GM23338 (cell line): ENCODE results near the gene PRR23A. TPM values are rescaled to one million over a fixed set of nuclear protein-coding genes. Genes with fewer than 3 reads are reported as not detected.

Experiments used
- ATAC-seq: fragments of 200-7000 bp; cut with Tn5 transposase; 3 replicates; pipeline ENCODE4 v1.9.1; 2020
- DNase-seq: peaks from one replicate; pipeline ENCODE4 v3.0.0-alpha.2; 2015; ENCODE audit warnings: low spot score
- H2AFZ ChIP-seq: fragments of 200-600 bp; sonication (generic); 2 replicates; pipeline ENCODE4 v1.8.0; 2016; ENCODE audit warnings: antibody characterized with exemption, mild to moderate bottlenecking, moderate library complexity
- H3F3A ChIP-seq: fragments of 200-600 bp; sonication (generic); replicated peaks from 2 replicates; pipeline ENCODE4 v1.8.0; 2017; ENCODE audit warnings: antibody characterized with exemption, mixed run types, low read depth
- H3K27ac ChIP-seq: fragments of 200-600 bp; sonication (generic); 2 replicates; pipeline ENCODE4 v1.6.1; 2016; ENCODE audit warnings: low read depth
- H3K27me3 ChIP-seq: fragments of 200-600 bp; sonication (generic); 2 replicates; pipeline ENCODE4 v1.8.0; 2016; ENCODE audit warnings: mild to moderate bottlenecking, mixed run types, moderate library complexity; ENCODE audit not compliant: insufficient read depth
- H3K36me3 ChIP-seq: fragments of 200-600 bp; sonication (generic); 2 replicates; pipeline ENCODE4 v1.8.0; 2016; ENCODE audit warnings: mild to moderate bottlenecking; ENCODE audit not compliant: insufficient read depth
- H3K4me1 ChIP-seq: fragments of 200-600 bp; sonication (generic); 2 replicates; pipeline ENCODE4 v1.8.0; 2016; ENCODE audit warnings: mild to moderate bottlenecking, moderate library complexity; ENCODE audit not compliant: insufficient read depth
- H3K4me2 ChIP-seq: fragments of 200-600 bp; sonication (generic); 2 replicates; pipeline ENCODE4 v1.7.1; 2017; ENCODE audit warnings: mixed run types
- H3K4me3 ChIP-seq: fragments of 200-600 bp; sonication (generic); 2 replicates; pipeline ENCODE4 v1.6.1; 2016; ENCODE audit warnings: mixed run types
- H3K79me2 ChIP-seq: fragments of 200-600 bp; sonication (generic); replicated peaks from 2 replicates; pipeline ENCODE4 v1.8.0; 2017; ENCODE audit warnings: mild to moderate bottlenecking; ENCODE audit not compliant: insufficient read depth
- H3K9me2 ChIP-seq: fragments of 200-600 bp; sonication (generic); 2 replicates; pipeline ENCODE4 v1.8.0; 2017; ENCODE audit not compliant: insufficient read depth
- H4K20me1 ChIP-seq: fragments of 200-600 bp; sonication (generic); replicated peaks from 2 replicates; pipeline ENCODE4 v1.8.0; 2017; ENCODE audit warnings: mild to moderate bottlenecking; ENCODE audit not compliant: insufficient read depth
- H3K27ac Mint-ChIP-seq: 2 replicates; pipeline ENCODE4 v1.8.0; 2020; ENCODE audit warnings: inconsistent platforms, mild to moderate bottlenecking, moderate library complexity, mixed read lengths
- H3K27me3 Mint-ChIP-seq: 3 replicates; pipeline ENCODE4 v1.8.0; 2022; ENCODE audit warnings: low read depth, mild to moderate bottlenecking, moderate library complexity, mixed read lengths, inconsistent platforms; ENCODE audit not compliant: insufficient read depth, poor library complexity
- H3K36me3 Mint-ChIP-seq: 3 replicates; pipeline ENCODE4 v1.8.0; 2021; ENCODE audit warnings: low read depth, mild to moderate bottlenecking, inconsistent platforms, moderate library complexity, mixed read lengths
- H3K4me1 Mint-ChIP-seq: 3 replicates; pipeline ENCODE4 v1.8.0; 2020; ENCODE audit warnings: mild to moderate bottlenecking, inconsistent platforms, mixed read lengths
- H3K4me3 Mint-ChIP-seq: 3 replicates; pipeline ENCODE4 v1.8.0; 2021; ENCODE audit warnings: moderate library complexity, mild to moderate bottlenecking, inconsistent platforms, mixed read lengths
- H3K9me3 Mint-ChIP-seq: 3 replicates; pipeline ENCODE4 v1.8.0; 2020; ENCODE audit warnings: moderate library complexity, mild to moderate bottlenecking, inconsistent platforms, mixed read lengths
- CTCF ChIP-seq, 2 experiments: fragments of 200-600 bp in 1 of 2; sonication (generic) in 1 of 2; conservative IDR thresholded peaks; 2 replicates each; pipeline versions ENCODE4 v1.5.1 to v1.6.1; 2016 to 2017; ENCODE audit warnings: antibody characterized with exemption in 2 of 2, low read depth in 2 of 2, mild to moderate bottlenecking in 2 of 2, moderate library complexity in 1 of 2
- ETS1 ChIP-seq: IDR thresholded peaks from 2 replicates; pipeline ENCODE4 v1.6.1; 2016; ENCODE audit warnings: antibody characterized with exemption
- EZH2 ChIP-seq: fragments of 200-600 bp; sonication (generic); IDR thresholded peaks from one replicate; pipeline ENCODE4 v1.8.0; 2017; ENCODE audit warnings: antibody characterized with exemption, mild to moderate bottlenecking, low read depth; ENCODE audit not compliant: unreplicated experiment
- JUNB ChIP-seq: IDR thresholded peaks from one replicate; pipeline ENCODE4 v1.6.1; 2016; ENCODE audit warnings: antibody characterized with exemption; ENCODE audit not compliant: unreplicated experiment
- NANOG ChIP-seq: IDR thresholded peaks from 2 replicates; pipeline ENCODE4 v1.6.1; 2016; ENCODE audit warnings: antibody characterized with exemption, borderline replicate concordance
- STAT1 ChIP-seq: IDR thresholded peaks from one replicate; pipeline ENCODE4 v1.6.1; 2016; ENCODE audit warnings: antibody characterized with exemption; ENCODE audit not compliant: unreplicated experiment
- ZNF114 ChIP-seq: fragments of 250-450 bp; sonication (Bioruptor Pico); IDR thresholded peaks from 2 replicates; pipeline ENCODE4 v1.5.0; 2020; ENCODE audit warnings: mild to moderate bottlenecking, moderate library complexity
- ZNF331 ChIP-seq: fragments of 250-450 bp; sonication (Bioruptor Pico); IDR thresholded peaks from 2 replicates; pipeline ENCODE4 v1.5.0; 2020; ENCODE audit warnings: low read depth, mild to moderate bottlenecking, moderate library complexity
- ZNF462 ChIP-seq: fragments of 250-450 bp; sonication (Bioruptor Pico); IDR thresholded peaks from 2 replicates; pipeline ENCODE4 v1.5.0; 2020; ENCODE audit warnings: mild to moderate bottlenecking, moderate library complexity
- polyA plus RNA-seq: library from polyadenylated mRNA; unstranded; fragments of >200 nt; fragmentation: Nextera tagmentation; extraction: Ambion mirVana; gene quantifications from 2 replicates; pipeline ENCODE4 v1.2.1, GENCODE V29; 2016
- total RNA-seq: library from RNA; depleted of rRNA; stranded (reverse); fragments of >200 nt; shearing (Covaris generic); gene quantifications from 2 replicates; pipeline ENCODE4 v1.2.3, GENCODE V29; 2014

PRR23A gene
- total and polyA plus RNA-seq, 2 experiments from 2014 or later: not detected

GRCh38 chr3:138975351-138975750, 30.7 kb downstream of the PRR23A start (continued):
- no peak for TF ChIP-seq CTCF (conservative IDR thresholded peaks at IDR 0.05; ENCODE audit: low read depth in 2 of 2)

- H3F3A ChIP-seq: no peaks in the 10 kb centered on the region
- H3K4me2 ChIP-seq: no peak overlapping the region
- no peaks in the 10 kb centered on the region for H3K36me3 ChIP-seq
- no peaks in the 10 kb centered on the region for H3K79me2 ChIP-seq
- no peak for TF ChIP-seq NANOG
- Mint-ChIP-seq H3K27ac (no peak overlapping the region), H3K9me3 (no peaks in the 10 kb centered on the region; the same call in 2 of the 3 replicates), H3K27me3 (peaks cover 5% of the 10 kb centered on the region), H3K4me3 (no peak overlapping the region), H3K4me1 (no peaks in the 10 kb centered on the region), H3K36me3 (no peaks in the 10 kb centered on the region; the same call in 2 of the 3 replicates)
- no peaks in the 10 kb centered on the region for H4K20me1 ChIP-seq
- H2AFZ ChIP-seq: no peak overlapping the region
- ATAC-seq (no peak), DNase-seq (no peak)
- H3K9me2 ChIP-seq: no peaks in the 10 kb centered on the region
- H3K4me1 ChIP-seq: no peaks in the 10 kb centered on the region
- no peak overlapping the region for H3K27ac ChIP-seq
- H3K4me3 ChIP-seq: no peak overlapping the region
- H3K27me3 ChIP-seq: no peaks in the 10 kb centered on the region
Observed at GRCh38 chr3:138974462-138974861, 31.6 kb downstream of the PRR23A start.

GRCh38 chr3:138972941-138973340, 33.1 kb downstream of the PRR23A start:
- no peaks in the 10 kb centered on the region for H3F3A ChIP-seq
- H4K20me1 ChIP-seq: no peaks in the 10 kb centered on the region
- no peaks in the 10 kb centered on the region for H3K27me3 ChIP-seq
- no peaks in the 10 kb centered on the region for H3K9me2 ChIP-seq
- no peaks in the 10 kb centered on the region for H3K36me3 ChIP-seq
- no peak overlapping the region for H3K4me3 Mint-ChIP-seq
- no peaks in the 10 kb centered on the region for H3K4me1 ChIP-seq
- no peaks in the 10 kb centered on the region; the same call in 2 of the 3 replicates for H3K9me3 Mint-ChIP-seq
- peaks cover 5% of the 10 kb centered on the region for H3K27me3 Mint-ChIP-seq
- DNase-seq (no peak), ATAC-seq (no peak)
- H3K27ac Mint-ChIP-seq: no peak overlapping the region
- H3K27ac ChIP-seq: no peak overlapping the region
- no peaks in the 10 kb centered on the region for H3K79me2 ChIP-seq
- no peak overlapping the region for H3K4me3 ChIP-seq
- H3K4me2 ChIP-seq: no peak overlapping the region
- no peak overlapping the region for H2AFZ ChIP-seq
- no peaks in the 10 kb centered on the region; the same call in 2 of the 3 replicates for H3K36me3 Mint-ChIP-seq
- H3K4me1 Mint-ChIP-seq: no peaks in the 10 kb centered on the region
- TF ChIP-seq EZH2 (no peak), ZNF462 (no peak), ZNF331 (CRISPR knock-in tag) (no peak), ETS1 (no peak), ZNF114 (CRISPR knock-in tag) (no peak), STAT1 (no peak), JUNB (no peak), CTCF (conservative IDR thresholded peaks at IDR 0.05; ENCODE audit: low read depth in 2 of 2) (no peak)
